Renal cortical epithelial cell (primary cell): ENCODE measurements around the gene TAS2R42. TPM values are rescaled to one million over a fixed set of nuclear protein-coding genes. Genes with fewer than 3 reads are reported as not detected.

Experiments
- DNase-seq: peaks from one replicate; pipeline ENCODE4 v3.0.0-alpha.2; 2011; ENCODE audit warnings: low read depth
- total RNA-seq: library from RNA; depleted of rRNA; stranded (reverse); fragments of >200 nt; gene quantifications from 2 replicates; pipeline ENCODE4 v1.2.3, GENCODE V29; 2014

TAS2R42 gene
- total RNA-seq, 1 donor from 2014 or later, result not detected

- DNase-seq, result no peak
These were observed 42.4 kb downstream of the TAS2R42 start for GRCh38 chr12:11144297-11144696.

- no peak for DNase-seq
These were observed 43.4 kb downstream of the TAS2R42 start for GRCh38 chr12:11143352-11143751.

GRCh38 chr12:11136075-11136474 lies 50.7 kb downstream of the TAS2R42 start:
- no peak for DNase-seq

Other genes with a start within 250 kb of the TAS2R42 start
- 1.4 and 7.1 TPM in 2 replicates for gene TAS2R14, start 247.7 kb downstream of the TAS2R42 start, total RNA-seq
- 0.35 and 9.3 TPM in 2 replicates for gene TAS2R50, start 200.0 kb downstream of the TAS2R42 start, total RNA-seq
- 1.6 and 7.7 TPM in 2 replicates for gene TAS2R20, start 188.6 kb downstream of the TAS2R42 start, total RNA-seq
- 1.2 and 11.6 TPM in 2 replicates for gene TAS2R19, start 164.3 kb downstream of the TAS2R42 start, total RNA-seq
- gene TAS2R31, start 155.5 kb downstream of the TAS2R42 start, total RNA-seq, result 9.5 TPM in 1 of 2 replicates, not detected in the other
- gene TAS2R46, start 124.6 kb downstream of the TAS2R42 start, total RNA-seq, result 5.3 TPM in 1 of 2 replicates, not detected in the other
- gene TAS2R43, start 94.6 kb downstream of the TAS2R42 start, total RNA-seq, result 0.52 TPM in 1 of 2 replicates, not detected in the other
- gene TAS2R30, start 52.3 kb downstream of the TAS2R42 start, total RNA-seq, result 0.52 and 8.6 TPM in 2 replicates
- 6.3 and 8.0 TPM in 2 replicates for gene SMIM10L1, start 15.7 kb downstream of the TAS2R42 start, total RNA-seq
- not detected in 2 replicates for gene PRB3, start 82.8 kb upstream of the TAS2R42 start, total RNA-seq
- not detected in 2 replicates for gene PRB4, start 123.5 kb upstream of the TAS2R42 start, total RNA-seq
- gene PRB2, start 208.6 kb upstream of the TAS2R42 start, total RNA-seq, result not detected in 2 replicates